SK-N-SH (cell line): ENCODE measurements around the gene ADAMTS20. TPM values are rescaled to one million over a fixed set of nuclear protein-coding genes. Genes with fewer than 3 reads are reported as not detected.

ENCODE experiments used
- CTCF ChIA-PET: fragments of 300-600, 350-600 bp; formaldehyde crosslinking; extraction: SDS; loops from one replicate; lab custom pipeline; 2021; lab: Yijun Ruan, JAX
- POLR2A ChIA-PET: fragments of 350-600 bp; sonication (Branson Sonifier 250); formaldehyde crosslinking; extraction: SDS; loops from one replicate; lab custom pipeline; 2020; ENCODE audit warnings: antibody characterized with exemption, inconsistent platforms; lab: Yijun Ruan, JAX
- DNase-seq: peaks from one replicate; pipeline ENCODE4 v3.0.0; 2012
- H2AFZ ChIP-seq: fragments of 200-600 bp; sonication (generic); 2 replicates; pipeline ENCODE4 v1.8.1; 2016; ENCODE audit warnings: antibody characterized with exemption, mild to moderate bottlenecking, low read depth
- H3F3A ChIP-seq: fragments of 200-600 bp; sonication (generic); replicated peaks from 2 replicates; pipeline ENCODE3; 2016; ENCODE audit warnings: antibody characterized with exemption, mild to moderate bottlenecking; ENCODE audit not compliant: insufficient read depth
- H3K27ac ChIP-seq, 2 experiments: fragments of 200-500 bp in 1 of 2; fragments of 200-600 bp in 1 of 2; sonication (Bioruptor generic) in 1 of 2; sonication (generic), shearing (Covaris generic) in 1 of 2; 2 replicates each; pipeline versions ENCODE4 v1.5.1 to v1.6.1; 2014 to 2016; ENCODE audit warnings: low read depth in 2 of 2, inconsistent platforms in 1 of 2, low read length in 1 of 2, mild to moderate bottlenecking in 1 of 2, mixed read lengths in 1 of 2
- H3K27me3 ChIP-seq: fragments of 200-600 bp; sonication (generic), shearing (Covaris generic); 2 replicates; pipeline ENCODE4 v1.6.1; 2016; ENCODE audit warnings: mixed run types; ENCODE audit not compliant: insufficient read depth
- H3K36me3 ChIP-seq, 2 experiments: fragments of 200-500 bp in 1 of 2; fragments of 200-600 bp in 1 of 2; sonication (Bioruptor generic) in 1 of 2; sonication (generic) in 1 of 2; replicated peaks in 1 of 2; 2 replicates each; pipeline versions ENCODE3 to v1.5.1; 2014 to 2016; ENCODE audit warnings: low read length in 1 of 2, mild to moderate bottlenecking in 1 of 2; ENCODE audit not compliant: insufficient read depth in 2 of 2, control insufficient read depth in 1 of 2
- H3K4me1 ChIP-seq, 2 experiments: fragments of 200-500 bp in 1 of 2; fragments of 200-600 bp in 1 of 2; sonication (Bioruptor generic) in 1 of 2; sonication (generic), shearing (Covaris generic) in 1 of 2; 2 replicates each; pipeline versions ENCODE4 v1.5.1 to v1.6.1; 2014 to 2016; ENCODE audit warnings: low read depth in 1 of 2, low read length in 1 of 2, mixed run types in 1 of 2; ENCODE audit not compliant: insufficient read depth in 2 of 2, control insufficient read depth in 1 of 2
- H3K4me2 ChIP-seq: fragments of 200-600 bp; sonication (generic), shearing (Covaris generic); 2 replicates; pipeline ENCODE4 v1.6.1; 2017; ENCODE audit warnings: mixed run types
- H3K4me3 ChIP-seq, 2 experiments: fragments of 200-500 bp in 1 of 2; fragments of 200-600 bp in 1 of 2; sonication (Bioruptor generic) in 1 of 2; sonication (generic), shearing (Covaris generic) in 1 of 2; 2 replicates each; pipeline versions ENCODE4 v1.5.1 to v1.8.1; 2014 to 2016; ENCODE audit warnings: low read depth in 2 of 2, inconsistent platforms in 1 of 2, low read length in 1 of 2, mild to moderate bottlenecking in 1 of 2, mixed read lengths in 1 of 2, moderate library complexity in 1 of 2
- H3K79me2 ChIP-seq: fragments of 200-600 bp; sonication (generic); 2 replicates; pipeline ENCODE4 v1.8.1; 2017; ENCODE audit warnings: mild to moderate bottlenecking; ENCODE audit not compliant: insufficient read depth
- H3K9ac ChIP-seq: fragments of 200-600 bp; sonication (generic); 2 replicates; pipeline ENCODE4 v1.6.1; 2017; ENCODE audit warnings: mixed run types
- H3K9me2 ChIP-seq: fragments of 200-600 bp; sonication (generic); 2 replicates; pipeline ENCODE4 v1.6.1; 2017; ENCODE audit warnings: mixed run types
- H3K9me3 ChIP-seq: fragments of 200-600 bp; sonication (generic); 2 replicates; pipeline ENCODE4 v1.6.1; 2017; ENCODE audit warnings: mixed run types, mild to moderate bottlenecking, moderate library complexity
- H4K20me1 ChIP-seq: fragments of 200-600 bp; sonication (generic); 2 replicates; pipeline ENCODE4 v1.6.1; 2017; ENCODE audit warnings: mild to moderate bottlenecking, mixed run types; ENCODE audit not compliant: insufficient read depth
- FOXM1 ChIP-seq: IDR thresholded peaks from 2 replicates; pipeline ENCODE4 v1.4.0; 2012; ENCODE audit warnings: low read depth, mild to moderate bottlenecking
- MXI1 ChIP-seq: IDR thresholded peaks from 2 replicates; pipeline ENCODE4 v1.6.1; 2012; ENCODE audit warnings: mild to moderate bottlenecking, low read depth, low read length, improper control_type of control experiment
- NRF1 ChIP-seq: IDR thresholded peaks from 2 replicates; pipeline ENCODE4 v1.6.1; 2012; ENCODE audit warnings: low read depth, mild to moderate bottlenecking, low read length
- RAD21 ChIP-seq: IDR thresholded peaks from 2 replicates; pipeline ENCODE4 v1.6.1; 2012; ENCODE audit warnings: mild to moderate bottlenecking, low read length
- RFX5 ChIP-seq: IDR thresholded peaks from 2 replicates; pipeline ENCODE4 v1.6.1; 2012; ENCODE audit warnings: mild to moderate bottlenecking, improper control_type of control experiment, low read length
- SIN3A ChIP-seq: IDR thresholded peaks from 2 replicates; pipeline ENCODE4 v1.6.1; 2012; ENCODE audit warnings: low read depth, mild to moderate bottlenecking, low read length, moderate library complexity, borderline replicate concordance
- TCF12 ChIP-seq: IDR thresholded peaks from 2 replicates; pipeline ENCODE4 v1.4.0; 2012
- WGBS: methylation state at CpG from one replicate; pipeline ENCODE4 v1.1.6; 2017; ENCODE audit warnings: low lambda C conversion rate; 5-methylcytosine and 5-hydroxymethylcytosine counted together
- polyA plus RNA-seq, 3 experiments: library from polyadenylated mRNA; depleted of rRNA; stranded (reverse); fragments of >200 nt; gene quantifications; 2 replicates each; pipeline ENCODE4 v1.2.3, GENCODE V29; 2012
- TF ChIP-seq, protein P1 (sequence below): IDR thresholded peaks from 2 replicates; pipeline ENCODE4 v1.6.1; 2012; ENCODE audit warnings: mild to moderate bottlenecking, low read depth, low read length, moderate library complexity
- TF ChIP-seq, protein P2 (sequence below): IDR thresholded peaks from 2 replicates; pipeline ENCODE4 v1.4.0; 2012; ENCODE audit warnings: low read depth, borderline replicate concordance
- TF ChIP-seq, protein P3 (sequence below): fragments of 200-600 bp; sonication (generic); IDR thresholded peaks from 2 replicates; pipeline ENCODE4 v1.6.1; 2017; ENCODE audit warnings: antibody characterized with exemption, mild to moderate bottlenecking, moderate library complexity
- TF ChIP-seq, protein P4 (sequence below): IDR thresholded peaks from 2 replicates; pipeline ENCODE4 v1.4.0; 2012; ENCODE audit warnings: low read depth, borderline replicate concordance
- TF ChIP-seq, protein P5 (sequence below): fragments of 150-350 bp; IDR thresholded peaks from 2 replicates; pipeline ENCODE4 v1.6.1; 2017; ENCODE audit warnings: antibody characterized with exemption, low read length, low read depth, borderline replicate concordance

Gene ADAMTS20
- polyA plus RNA-seq, 1 of the 3 experiments (the other 2 are of a cell fraction), result not detected

DNA sequence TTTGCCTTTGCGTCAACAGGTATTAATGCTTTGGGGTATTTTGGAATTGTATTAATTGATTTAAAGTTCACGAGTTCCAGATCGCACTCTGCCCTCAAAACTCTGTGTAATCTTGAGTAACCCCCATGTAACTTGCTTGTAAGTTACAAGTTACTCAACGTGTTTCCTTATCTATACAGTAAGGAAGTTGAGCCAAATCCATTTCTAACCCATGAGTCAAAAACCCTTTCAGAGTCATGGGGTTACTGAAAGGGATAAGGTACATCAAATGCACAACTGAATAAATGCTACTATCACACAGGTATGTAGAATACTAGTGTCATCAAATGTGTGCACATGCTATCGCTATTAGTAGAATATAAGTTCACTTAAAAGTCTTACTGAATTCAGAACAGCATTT is 28.6 kb upstream of the ADAMTS20 start (continued):
- TF ChIP-seq, protein P1, sequence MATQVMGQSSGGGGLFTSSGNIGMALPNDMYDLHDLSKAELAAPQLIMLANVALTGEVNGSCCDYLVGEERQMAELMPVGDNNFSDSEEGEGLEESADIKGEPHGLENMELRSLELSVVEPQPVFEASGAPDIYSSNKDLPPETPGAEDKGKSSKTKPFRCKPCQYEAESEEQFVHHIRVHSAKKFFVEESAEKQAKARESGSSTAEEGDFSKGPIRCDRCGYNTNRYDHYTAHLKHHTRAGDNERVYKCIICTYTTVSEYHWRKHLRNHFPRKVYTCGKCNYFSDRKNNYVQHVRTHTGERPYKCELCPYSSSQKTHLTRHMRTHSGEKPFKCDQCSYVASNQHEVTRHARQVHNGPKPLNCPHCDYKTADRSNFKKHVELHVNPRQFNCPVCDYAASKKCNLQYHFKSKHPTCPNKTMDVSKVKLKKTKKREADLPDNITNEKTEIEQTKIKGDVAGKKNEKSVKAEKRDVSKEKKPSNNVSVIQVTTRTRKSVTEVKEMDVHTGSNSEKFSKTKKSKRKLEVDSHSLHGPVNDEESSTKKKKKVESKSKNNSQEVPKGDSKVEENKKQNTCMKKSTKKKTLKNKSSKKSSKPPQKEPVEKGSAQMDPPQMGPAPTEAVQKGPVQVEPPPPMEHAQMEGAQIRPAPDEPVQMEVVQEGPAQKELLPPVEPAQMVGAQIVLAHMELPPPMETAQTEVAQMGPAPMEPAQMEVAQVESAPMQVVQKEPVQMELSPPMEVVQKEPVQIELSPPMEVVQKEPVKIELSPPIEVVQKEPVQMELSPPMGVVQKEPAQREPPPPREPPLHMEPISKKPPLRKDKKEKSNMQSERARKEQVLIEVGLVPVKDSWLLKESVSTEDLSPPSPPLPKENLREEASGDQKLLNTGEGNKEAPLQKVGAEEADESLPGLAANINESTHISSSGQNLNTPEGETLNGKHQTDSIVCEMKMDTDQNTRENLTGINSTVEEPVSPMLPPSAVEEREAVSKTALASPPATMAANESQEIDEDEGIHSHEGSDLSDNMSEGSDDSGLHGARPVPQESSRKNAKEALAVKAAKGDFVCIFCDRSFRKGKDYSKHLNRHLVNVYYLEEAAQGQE, result no peak
- TF ChIP-seq, protein P2, sequence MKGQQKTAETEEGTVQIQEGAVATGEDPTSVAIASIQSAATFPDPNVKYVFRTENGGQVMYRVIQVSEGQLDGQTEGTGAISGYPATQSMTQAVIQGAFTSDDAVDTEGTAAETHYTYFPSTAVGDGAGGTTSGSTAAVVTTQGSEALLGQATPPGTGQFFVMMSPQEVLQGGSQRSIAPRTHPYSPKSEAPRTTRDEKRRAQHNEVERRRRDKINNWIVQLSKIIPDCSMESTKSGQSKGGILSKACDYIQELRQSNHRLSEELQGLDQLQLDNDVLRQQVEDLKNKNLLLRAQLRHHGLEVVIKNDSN, result no peak
- TF ChIP-seq SIN3A (no peak), TCF12 (no peak), RAD21 (no peak), FOXM1 (no peak), MXI1 (no peak)
- TF ChIP-seq, protein P3, sequence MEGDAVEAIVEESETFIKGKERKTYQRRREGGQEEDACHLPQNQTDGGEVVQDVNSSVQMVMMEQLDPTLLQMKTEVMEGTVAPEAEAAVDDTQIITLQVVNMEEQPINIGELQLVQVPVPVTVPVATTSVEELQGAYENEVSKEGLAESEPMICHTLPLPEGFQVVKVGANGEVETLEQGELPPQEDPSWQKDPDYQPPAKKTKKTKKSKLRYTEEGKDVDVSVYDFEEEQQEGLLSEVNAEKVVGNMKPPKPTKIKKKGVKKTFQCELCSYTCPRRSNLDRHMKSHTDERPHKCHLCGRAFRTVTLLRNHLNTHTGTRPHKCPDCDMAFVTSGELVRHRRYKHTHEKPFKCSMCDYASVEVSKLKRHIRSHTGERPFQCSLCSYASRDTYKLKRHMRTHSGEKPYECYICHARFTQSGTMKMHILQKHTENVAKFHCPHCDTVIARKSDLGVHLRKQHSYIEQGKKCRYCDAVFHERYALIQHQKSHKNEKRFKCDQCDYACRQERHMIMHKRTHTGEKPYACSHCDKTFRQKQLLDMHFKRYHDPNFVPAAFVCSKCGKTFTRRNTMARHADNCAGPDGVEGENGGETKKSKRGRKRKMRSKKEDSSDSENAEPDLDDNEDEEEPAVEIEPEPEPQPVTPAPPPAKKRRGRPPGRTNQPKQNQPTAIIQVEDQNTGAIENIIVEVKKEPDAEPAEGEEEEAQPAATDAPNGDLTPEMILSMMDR, result no peak
- TF ChIP-seq, protein P4, sequence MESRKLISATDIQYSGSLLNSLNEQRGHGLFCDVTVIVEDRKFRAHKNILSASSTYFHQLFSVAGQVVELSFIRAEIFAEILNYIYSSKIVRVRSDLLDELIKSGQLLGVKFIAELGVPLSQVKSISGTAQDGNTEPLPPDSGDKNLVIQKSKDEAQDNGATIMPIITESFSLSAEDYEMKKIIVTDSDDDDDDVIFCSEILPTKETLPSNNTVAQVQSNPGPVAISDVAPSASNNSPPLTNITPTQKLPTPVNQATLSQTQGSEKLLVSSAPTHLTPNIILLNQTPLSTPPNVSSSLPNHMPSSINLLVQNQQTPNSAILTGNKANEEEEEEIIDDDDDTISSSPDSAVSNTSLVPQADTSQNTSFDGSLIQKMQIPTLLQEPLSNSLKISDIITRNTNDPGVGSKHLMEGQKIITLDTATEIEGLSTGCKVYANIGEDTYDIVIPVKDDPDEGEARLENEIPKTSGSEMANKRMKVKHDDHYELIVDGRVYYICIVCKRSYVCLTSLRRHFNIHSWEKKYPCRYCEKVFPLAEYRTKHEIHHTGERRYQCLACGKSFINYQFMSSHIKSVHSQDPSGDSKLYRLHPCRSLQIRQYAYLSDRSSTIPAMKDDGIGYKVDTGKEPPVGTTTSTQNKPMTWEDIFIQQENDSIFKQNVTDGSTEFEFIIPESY, result no peak
- TF ChIP-seq, protein P5, sequence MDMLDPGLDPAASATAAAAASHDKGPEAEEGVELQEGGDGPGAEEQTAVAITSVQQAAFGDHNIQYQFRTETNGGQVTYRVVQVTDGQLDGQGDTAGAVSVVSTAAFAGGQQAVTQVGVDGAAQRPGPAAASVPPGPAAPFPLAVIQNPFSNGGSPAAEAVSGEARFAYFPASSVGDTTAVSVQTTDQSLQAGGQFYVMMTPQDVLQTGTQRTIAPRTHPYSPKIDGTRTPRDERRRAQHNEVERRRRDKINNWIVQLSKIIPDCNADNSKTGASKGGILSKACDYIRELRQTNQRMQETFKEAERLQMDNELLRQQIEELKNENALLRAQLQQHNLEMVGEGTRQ, result no peak

DNA sequence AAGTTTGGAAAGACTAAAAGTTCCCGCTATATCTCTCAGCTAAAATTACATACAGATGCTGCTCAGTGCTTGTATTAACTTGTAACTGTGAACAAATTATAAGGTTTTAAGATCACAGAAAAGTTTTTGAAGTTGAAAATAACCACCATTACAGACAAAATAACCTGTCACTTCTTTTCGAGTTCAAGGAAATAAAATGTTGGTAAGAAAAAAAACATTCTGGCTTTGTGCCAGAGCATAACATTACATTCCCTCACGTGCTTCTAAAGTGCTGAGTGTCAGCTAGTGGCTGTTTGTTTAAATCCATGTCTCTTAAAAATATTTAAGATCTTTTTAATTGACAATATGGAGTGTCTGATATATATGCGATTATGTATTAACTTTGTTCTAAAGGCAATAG is 27.2 kb upstream of the ADAMTS20 start:
- Histone ChIP-seq H3K9me3 (no peaks in the 10 kb centered on the region), H3K27ac (no peak overlapping the region), H2AFZ (no peak overlapping the region), H3K27me3 (no peaks in the 10 kb centered on the region), H3K4me3 (no peak overlapping the region), H3K4me1 (no peaks in the 10 kb centered on the region), H4K20me1 (no peaks in the 10 kb centered on the region), H3K36me3 (no peaks in the 10 kb centered on the region), H3K4me2 (no peak overlapping the region), H3K9me2 (no peaks in the 10 kb centered on the region), H3K9ac (no peak overlapping the region), H3F3A (no peaks in the 10 kb centered on the region), H3K79me2 (no peaks in the 10 kb centered on the region)
- DNase-seq, result no peak
- TF ChIP-seq RFX5, result no peak
- no peak for TF ChIP-seq TCF12
- TF ChIP-seq, protein P2, result no peak
- TF ChIP-seq NRF1, result no peak
- WGBS, result 32% methylated on average over 4 of the region's 4 CpGs
- POLR2A ChIA-PET, result no interaction called here
- CTCF ChIA-PET, result no interaction called here
